Left ventricle myocardium inferior (tissue), 1 donor: ENCODE data around the gene PKD2. TPM values are rescaled to one million over a fixed set of nuclear protein-coding genes. Genes with fewer than 3 reads are reported as not detected.
"Not testable (repeated sequence)": the region's sequence is repeated elsewhere in the genome, so short reads cannot be mapped to it uniquely, and the experiment has no call there.

Experiments
- DNase-seq: peaks from one replicate; pipeline ENCODE4 v3.0.0-alpha.2; 2020
- H3K27ac ChIP-seq: fragments of 200-600 bp; replicated peaks from 2 replicates; pipeline ENCODE4 v1.8.0; 2021
- H3K27me3 ChIP-seq: fragments of 200-600 bp; 2 replicates; pipeline ENCODE4 v1.8.0; 2021; ENCODE audit warnings: low read depth
- H3K36me3 ChIP-seq: fragments of 200-600 bp; 2 replicates; pipeline ENCODE4 v1.8.0; 2021
- H3K4me1 ChIP-seq: fragments of 200-600 bp; 2 replicates; pipeline ENCODE4 v1.8.0; 2021
- H3K4me3 ChIP-seq: fragments of 200-600 bp; 2 replicates; pipeline ENCODE4 v1.8.0; 2021; ENCODE audit warnings: mild to moderate bottlenecking, moderate library complexity
- H3K9me3 ChIP-seq: fragments of 200-600 bp; replicated peaks from 2 replicates; pipeline ENCODE4 v1.8.0; 2021
- intact Hi-C: fragments of 100-400 bp; cut with micrococcal nuclease; formaldehyde crosslinking; loops from one replicate; pipeline ENCODE4 v1.11.0; 2022
- total RNA-seq: library from RNA; stranded (reverse); fragmentation: NEBNext Ultra II Directional; extraction: Animal tissue kit (Norgen Biotek cat#: 25700); gene quantifications from one replicate; pipeline ENCODE4 v1.2.1, GENCODE V29; 2021
- TF ChIP-seq, protein P1 (sequence below): fragments of 200-600 bp; IDR thresholded peaks from 2 replicates; pipeline ENCODE4 v1.8.0; 2021; ENCODE audit warnings: antibody characterized with exemption, mild to moderate bottlenecking, borderline replicate concordance
- donor health status: DM: no; HTN: yes; CAD: no; lungs with severe emphysema.

The PKD2 gene
- total RNA-seq, 1 donor from 2014 or later: 11.7 TPM

DNA sequence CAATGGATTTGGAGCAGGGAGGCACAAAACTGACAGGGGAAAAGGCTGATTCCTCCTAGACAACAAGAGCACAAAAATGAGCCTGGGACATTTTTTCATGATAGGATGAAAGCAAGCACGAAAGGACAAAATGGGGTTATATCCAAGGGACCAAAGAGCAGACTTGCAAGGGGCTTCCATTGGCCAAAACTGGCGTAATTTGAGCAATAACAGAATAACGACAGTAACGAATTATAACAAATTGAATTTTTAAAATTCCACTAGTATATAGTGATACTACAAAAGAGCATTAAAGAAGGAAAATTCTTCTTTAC is 21.6 kb upstream of the PKD2 start:
- Histone ChIP-seq H3K27me3 (peaks cover 9% of the 10 kb centered on the region), H3K4me1 (no peaks in the 10 kb centered on the region), H3K4me3 (no peak overlapping the region), H3K27ac (no peak overlapping the region), H3K9me3 (no peaks in the 10 kb centered on the region), H3K36me3 (no peaks in the 10 kb centered on the region)
- TF ChIP-seq, protein P1, sequence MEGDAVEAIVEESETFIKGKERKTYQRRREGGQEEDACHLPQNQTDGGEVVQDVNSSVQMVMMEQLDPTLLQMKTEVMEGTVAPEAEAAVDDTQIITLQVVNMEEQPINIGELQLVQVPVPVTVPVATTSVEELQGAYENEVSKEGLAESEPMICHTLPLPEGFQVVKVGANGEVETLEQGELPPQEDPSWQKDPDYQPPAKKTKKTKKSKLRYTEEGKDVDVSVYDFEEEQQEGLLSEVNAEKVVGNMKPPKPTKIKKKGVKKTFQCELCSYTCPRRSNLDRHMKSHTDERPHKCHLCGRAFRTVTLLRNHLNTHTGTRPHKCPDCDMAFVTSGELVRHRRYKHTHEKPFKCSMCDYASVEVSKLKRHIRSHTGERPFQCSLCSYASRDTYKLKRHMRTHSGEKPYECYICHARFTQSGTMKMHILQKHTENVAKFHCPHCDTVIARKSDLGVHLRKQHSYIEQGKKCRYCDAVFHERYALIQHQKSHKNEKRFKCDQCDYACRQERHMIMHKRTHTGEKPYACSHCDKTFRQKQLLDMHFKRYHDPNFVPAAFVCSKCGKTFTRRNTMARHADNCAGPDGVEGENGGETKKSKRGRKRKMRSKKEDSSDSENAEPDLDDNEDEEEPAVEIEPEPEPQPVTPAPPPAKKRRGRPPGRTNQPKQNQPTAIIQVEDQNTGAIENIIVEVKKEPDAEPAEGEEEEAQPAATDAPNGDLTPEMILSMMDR: no peak
- no peak for DNase-seq
- intact Hi-C loops: no loop called here

DNA sequence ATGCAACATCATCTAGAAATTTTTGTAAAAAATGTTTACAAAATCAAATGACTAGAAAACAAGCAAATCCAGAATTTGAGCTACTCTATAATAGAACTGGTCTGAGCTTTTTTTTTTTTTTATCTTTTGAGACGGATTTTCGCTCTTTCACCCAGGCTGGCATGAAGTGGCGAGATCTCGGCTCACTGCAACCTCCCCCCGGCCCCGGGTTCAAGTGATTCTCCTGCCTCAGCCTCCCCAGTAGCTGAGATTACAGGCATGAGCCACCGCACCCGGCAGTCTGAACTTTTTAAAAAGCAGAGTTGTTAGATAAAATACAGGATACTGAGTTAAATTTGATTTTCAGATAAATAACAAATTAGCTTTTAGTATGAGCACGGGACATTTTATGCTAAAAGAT is 20.9 kb upstream of the PKD2 start:
- no peaks in the 10 kb centered on the region for H3K4me1 ChIP-seq
- H3K36me3 ChIP-seq: no peaks in the 10 kb centered on the region
- DNase-seq: no peak
- no peak overlapping the region for H3K4me3 ChIP-seq
- H3K27me3 ChIP-seq: peaks cover 9% of the 10 kb centered on the region
- intact Hi-C loops: no loop called here
- no peak overlapping the region for H3K27ac ChIP-seq
- H3K9me3 ChIP-seq: no peaks in the 10 kb centered on the region
- TF ChIP-seq, protein P1: no peak

DNA sequence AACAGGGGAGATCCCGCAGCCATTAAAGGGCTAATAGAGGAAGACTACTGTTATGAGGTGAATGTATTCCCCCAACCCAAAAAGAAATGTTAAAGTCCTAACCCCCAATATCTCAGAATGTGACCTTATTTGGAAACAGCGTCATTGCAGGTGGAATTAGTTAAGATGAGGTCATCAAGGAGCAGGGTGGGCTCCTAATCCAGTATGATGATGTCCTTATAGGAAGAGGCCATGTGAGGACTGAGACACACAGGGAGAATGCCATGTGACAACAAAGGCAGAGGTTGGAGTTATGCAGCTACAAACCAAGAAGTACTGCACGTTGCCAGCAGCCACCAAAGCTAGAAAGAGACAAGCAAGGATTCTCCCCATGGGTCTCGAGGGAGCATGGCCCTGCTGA is 17.7 kb upstream of the PKD2 start:
- Histone ChIP-seq H3K27ac (no peak overlapping the region), H3K4me3 (no peak overlapping the region), H3K27me3 (peaks cover 9% of the 10 kb centered on the region), H3K9me3 (no peaks in the 10 kb centered on the region), H3K4me1 (no peaks in the 10 kb centered on the region), H3K36me3 (no peaks in the 10 kb centered on the region)
- TF ChIP-seq, protein P1: no peak
- DNase-seq: no peak
- intact Hi-C loops: no loop called here

DNA sequence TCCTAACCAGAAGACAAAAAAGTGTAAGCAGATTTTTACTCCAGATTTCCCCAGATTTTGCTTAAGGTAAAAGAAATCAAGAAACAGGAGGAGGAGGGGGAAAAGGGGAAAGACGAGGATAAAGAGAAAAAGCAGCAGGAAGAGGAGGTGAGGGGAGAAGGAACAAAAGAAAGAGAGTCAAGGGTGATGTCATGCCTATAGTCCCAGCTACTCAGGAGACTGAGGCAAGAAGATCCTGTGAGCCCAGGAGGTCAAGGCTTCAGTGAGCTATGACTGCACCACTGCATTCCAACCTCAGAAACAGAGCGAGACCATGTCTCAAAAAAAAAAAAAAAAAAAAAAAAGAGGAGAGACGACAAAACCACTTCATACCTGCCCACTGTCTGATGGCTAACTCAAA is 12.0 kb upstream of the PKD2 start:
- Histone ChIP-seq H3K4me3 (no peak overlapping the region), H3K36me3 (no peaks in the 10 kb centered on the region), H3K4me1 (no peaks in the 10 kb centered on the region), H3K27ac (no peak overlapping the region), H3K9me3 (no peaks in the 10 kb centered on the region), H3K27me3 (no peaks in the 10 kb centered on the region)
- DNase-seq: no peak
- TF ChIP-seq, protein P1: no peak
- intact Hi-C loops: no loop called here

DNA sequence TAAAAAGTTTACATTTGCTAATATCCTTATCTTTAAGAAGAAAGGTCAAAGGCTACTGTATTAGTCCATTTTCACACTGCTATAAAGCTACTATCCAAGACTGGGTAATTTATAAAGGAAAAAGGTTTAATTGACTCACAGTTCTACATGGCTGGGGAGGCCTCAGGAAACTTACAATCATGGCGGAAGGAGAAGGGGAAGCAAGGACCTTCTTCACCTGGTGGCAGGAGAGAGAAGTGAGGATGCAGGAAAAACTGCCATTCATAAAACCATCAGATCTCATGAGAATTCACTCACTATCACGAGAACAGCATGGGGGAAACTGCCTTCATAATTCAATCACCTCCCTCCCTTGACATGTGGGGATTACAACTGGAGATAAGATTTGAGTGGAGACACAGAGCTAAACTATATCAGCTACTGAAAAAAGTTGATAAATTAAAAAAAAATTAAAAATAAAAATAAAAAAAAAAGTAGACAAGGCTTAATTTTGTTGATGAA is 8.2 kb upstream of the PKD2 start:
- intact Hi-C loops: not testable (repeated sequence)

DNA sequence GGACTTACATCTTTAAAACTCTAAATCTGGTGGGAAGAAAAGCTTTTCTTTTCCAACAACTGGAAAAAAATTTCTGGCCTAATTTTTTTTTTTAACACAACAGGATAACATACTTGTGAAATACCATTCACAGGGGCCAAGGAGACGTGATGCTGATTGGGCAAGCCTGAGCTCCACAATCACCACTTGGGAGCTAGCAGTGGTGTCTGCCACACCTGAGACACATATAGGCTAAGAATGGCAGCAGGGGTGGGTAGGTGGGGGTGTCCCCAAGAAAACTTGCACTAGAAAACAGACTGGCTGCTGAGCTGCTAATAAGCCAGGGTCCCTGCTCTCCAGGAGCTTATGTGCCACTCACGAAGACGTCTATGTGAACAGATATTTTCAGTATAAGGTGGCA is 5.6 kb upstream of the PKD2 start:
- intact Hi-C loops: no loop called here
- Histone ChIP-seq H3K4me3 (no peak overlapping the region), H3K4me1 (peaks cover 2% of the 10 kb centered on the region), H3K36me3 (no peaks in the 10 kb centered on the region), H3K27me3 (no peaks in the 10 kb centered on the region), H3K27ac (no peak overlapping the region), H3K9me3 (no peaks in the 10 kb centered on the region)
- no peak for DNase-seq
- TF ChIP-seq, protein P1: no peak

More for the DNA sequence above, 8.2 kb upstream of the PKD2 start:
- not testable (repeated sequence) for DNase-seq, H3K27me3 ChIP-seq, H3K36me3 ChIP-seq, H3K4me3 ChIP-seq, H3K27ac ChIP-seq, H3K4me1 ChIP-seq, H3K9me3 ChIP-seq
